DND-41 (cell line): ENCODE data around the gene AP1G2.

ENCODE experiments used
- CTCF ChIP-seq: IDR thresholded peaks from 2 replicates; pipeline ENCODE4 v1.5.1; 2012; ENCODE audit warnings: borderline replicate concordance, low read length, moderate library complexity, mild to moderate bottlenecking; ENCODE audit not compliant: poor library complexity, severe bottlenecking; ENCODE audit errors: extremely low read depth
- EZH2 ChIP-seq: IDR thresholded peaks from 3 replicates; pipeline ENCODE4 v1.6.1; 2012; ENCODE audit warnings: borderline replicate concordance, low read depth, mild to moderate bottlenecking, moderate library complexity, low read length, inconsistent platforms; ENCODE audit not compliant: severe bottlenecking

DNA sequence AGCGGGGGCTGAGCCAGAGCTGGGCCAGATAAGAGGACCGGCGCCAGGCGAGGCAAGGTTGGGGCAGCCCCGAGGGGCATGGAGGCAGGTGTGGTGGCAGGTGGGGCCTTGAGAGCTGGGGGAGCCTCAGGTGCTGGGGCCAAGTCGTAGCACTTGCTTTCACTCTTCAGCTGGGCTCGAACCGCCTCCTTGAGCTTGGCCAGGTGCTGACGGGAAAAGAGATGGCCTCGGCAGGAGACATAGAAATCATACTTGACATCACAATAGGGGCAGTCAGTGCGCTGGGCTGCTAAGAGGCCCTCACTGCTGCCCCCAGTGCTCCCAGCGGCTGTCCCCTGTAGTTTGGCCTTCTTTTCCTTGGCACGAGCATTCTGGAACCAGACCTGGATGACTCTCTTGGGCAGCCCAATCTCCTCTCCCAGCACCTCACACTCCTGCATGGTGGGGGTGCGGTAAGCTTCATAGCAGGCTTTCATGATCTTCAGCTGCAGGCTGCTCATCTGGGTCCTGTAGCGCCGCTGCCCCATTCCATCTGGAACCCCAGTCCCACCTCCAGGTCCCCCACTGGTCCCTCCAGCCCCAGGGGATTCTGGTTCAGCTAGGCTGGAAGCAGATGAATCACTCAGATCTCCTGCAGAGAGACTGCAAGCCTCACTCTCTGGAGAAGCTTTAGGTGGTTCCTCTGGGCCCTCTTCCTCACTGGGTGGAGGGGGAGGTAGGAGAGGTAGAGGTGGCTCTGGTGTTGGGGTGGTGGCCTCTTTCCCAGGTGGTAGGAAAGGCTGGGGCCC lies 44.2 kb downstream of the AP1G2 start:
- no peak for TF ChIP-seq CTCF
- no peak for TF ChIP-seq EZH2
